H1 (cell line): Measurements from ENCODE around the gene BRIP1. TPM values are rescaled to one million over a fixed set of nuclear protein-coding genes. Genes with fewer than 3 reads are reported as not detected.

ENCODE experiments used
- CTCF ChIA-PET: fragments of 300-600 bp; sonication (Branson Sonifier 250); formaldehyde crosslinking; loops from one replicate; lab custom pipeline; 2021; ENCODE audit not compliant: partially characterized antibody; lab: Charles Lee
- POLR2A ChIA-PET: fragments of 300-600 bp; sonication (Branson Sonifier 250); formaldehyde crosslinking; loops from one replicate; lab custom pipeline; 2021; ENCODE audit warnings: inconsistent platforms; ENCODE audit not compliant: partially characterized antibody; lab: Charles Lee
- DNase-seq, 2 experiments: peaks; one replicate each; pipeline versions ENCODE4 v3.0.0 to v3.0.0-alpha.2; 2010 to 2022; ENCODE audit warnings: low spot score in 2 of 2, low read depth in 1 of 2, mixed read lengths in 1 of 2
- FAIRE-seq: peaks from 2 replicates; lab custom pipeline; 2011; peaks lifted over from hg19 to GRCh38; lab: Jason Lieb, UNC
- H2AFZ ChIP-seq: 2 replicates; pipeline ENCODE4 v1.8.1; 2012; ENCODE audit warnings: low read length, inconsistent platforms
- H2AK5ac ChIP-seq: 2 replicates; pipeline ENCODE4 v1.6.1; 2013; ENCODE audit warnings: low read depth, low read length
- H2BK120ac ChIP-seq: replicated peaks from 2 replicates; pipeline ENCODE3; 2013; ENCODE audit warnings: low read depth, low read length, inconsistent platforms
- H2BK12ac ChIP-seq: 2 replicates; pipeline ENCODE4 v1.6.1; 2013; ENCODE audit warnings: low read depth, low read length
- H2BK15ac ChIP-seq: 2 replicates; pipeline ENCODE4 v1.6.1; 2013; ENCODE audit warnings: low read length
- H2BK20ac ChIP-seq: 2 replicates; pipeline ENCODE4 v1.6.1; 2013; ENCODE audit warnings: low read length
- H2BK5ac ChIP-seq: 2 replicates; pipeline ENCODE4 v1.6.1; 2013; ENCODE audit warnings: low read depth, low read length
- H3K14ac ChIP-seq: 2 replicates; pipeline ENCODE4 v1.6.1; 2013; ENCODE audit warnings: inconsistent platforms; ENCODE audit not compliant: insufficient read length
- H3K18ac ChIP-seq: 2 replicates; pipeline ENCODE4 v1.6.1; 2013; ENCODE audit warnings: low read length; ENCODE audit errors: extremely low read depth
- H3K23ac ChIP-seq: 2 replicates; pipeline ENCODE4 v1.6.1; 2013; ENCODE audit warnings: inconsistent platforms; ENCODE audit not compliant: insufficient read length
- H3K23me2 ChIP-seq: 2 replicates; pipeline ENCODE4 v1.6.1; 2013; ENCODE audit warnings: low read depth, low read length
- H3K27ac ChIP-seq: 2 replicates; pipeline ENCODE4 v1.6.1; 2011; ENCODE audit warnings: low read depth, low read length, inconsistent platforms
- H3K27me3 ChIP-seq, 4 experiments: replicated peaks in 1 of 4; 1 replicate in 1 of 4; 2 replicates in 3 of 4; pipeline versions ENCODE4 v1.6.1 to v1.8.1; 2011 to 2013; ENCODE audit warnings: low read length in 3 of 4, mild to moderate bottlenecking in 3 of 4, inconsistent platforms in 2 of 4, mixed read lengths in 2 of 4, moderate library complexity in 1 of 4; ENCODE audit not compliant: control insufficient read depth in 3 of 4, insufficient read depth in 3 of 4; ENCODE audit errors: extremely low read depth in 1 of 4
- H3K36me3 ChIP-seq, 4 experiments: 2 replicates each; pipeline versions ENCODE4 v1.6.1 to v1.8.1; 2011 to 2013; ENCODE audit warnings: mild to moderate bottlenecking in 4 of 4, low read length in 3 of 4, moderate library complexity in 2 of 4, control low read depth in 1 of 4, inconsistent platforms in 1 of 4; ENCODE audit not compliant: insufficient read depth in 4 of 4, control insufficient read depth in 2 of 4
- H3K4ac ChIP-seq: replicated peaks from 2 replicates; pipeline ENCODE3; 2013; ENCODE audit warnings: low read length, low read depth, mixed read lengths, inconsistent platforms; ENCODE audit not compliant: insufficient read length
- H3K4me1 ChIP-seq, 4 experiments: replicated peaks in 1 of 4; 1 replicate in 1 of 4; 2 replicates in 3 of 4; pipeline versions ENCODE4 v1.6.1 to v1.8.1; 2011 to 2013; ENCODE audit warnings: low read length in 3 of 4, inconsistent platforms in 2 of 4, mixed read lengths in 1 of 4; ENCODE audit not compliant: insufficient read depth in 4 of 4, control insufficient read depth in 3 of 4
- H3K4me2 ChIP-seq, 2 experiments: 2 replicates each; pipeline versions ENCODE4 v1.6.1 to v1.8.1; 2011 to 2013; ENCODE audit warnings: low read depth in 2 of 2, low read length in 2 of 2, control low read depth in 1 of 2, inconsistent platforms in 1 of 2, mild to moderate bottlenecking in 1 of 2; ENCODE audit not compliant: insufficient read depth in 1 of 2
- H3K4me3 ChIP-seq, 4 experiments: fragments of 200-600, 300-600 bp in 1 of 4; sonication (generic), shearing (Covaris generic), sonication (Bioruptor Twin) in 1 of 4; 2 replicates each; pipeline versions ENCODE4 v1.5.1 to v1.8.1; 2011 to 2016; ENCODE audit warnings: low read length in 4 of 4, low read depth in 3 of 4, control low read depth in 2 of 4, inconsistent platforms in 2 of 4, mild to moderate bottlenecking in 2 of 4, mixed read lengths in 1 of 4, moderate library complexity in 1 of 4; ENCODE audit not compliant: insufficient read depth in 2 of 4; ENCODE audit errors: extremely low read depth in 1 of 4
- H3K56ac ChIP-seq: replicated peaks from 2 replicates; pipeline ENCODE3; 2013; ENCODE audit warnings: low read depth, mild to moderate bottlenecking, mixed read lengths, low read length, inconsistent platforms; ENCODE audit not compliant: insufficient read length
- H3K79me1 ChIP-seq: 2 replicates; pipeline ENCODE4 v1.6.1; 2013; ENCODE audit warnings: low read depth, low read length, control low read depth
- H3K79me2 ChIP-seq, 2 experiments: 2 replicates each; pipeline versions ENCODE4 v1.6.1 to v1.8.1; 2012 to 2013; ENCODE audit warnings: low read length in 2 of 2, mild to moderate bottlenecking in 2 of 2, inconsistent platforms in 1 of 2; ENCODE audit not compliant: insufficient read depth in 2 of 2, control insufficient read depth in 1 of 2
- H3K9ac ChIP-seq, 4 experiments: replicated peaks in 1 of 4; 1 replicate in 1 of 4; 2 replicates in 3 of 4; pipeline versions ENCODE4 v1.6.1 to v1.8.1; 2011 to 2013; ENCODE audit warnings: low read depth in 3 of 4, low read length in 3 of 4, control low read depth in 2 of 4, mild to moderate bottlenecking in 2 of 4, moderate library complexity in 2 of 4, inconsistent platforms in 1 of 4; ENCODE audit errors: extremely low read depth in 1 of 4
- H3K9me3 ChIP-seq, 2 experiments: 2 replicates each; pipeline versions ENCODE4 v1.6.1 to v1.8.1; 2012 to 2013; ENCODE audit warnings: mild to moderate bottlenecking in 2 of 2, moderate library complexity in 2 of 2, control low read depth in 1 of 2, inconsistent platforms in 1 of 2, low read depth in 1 of 2, low read length in 1 of 2, mixed read lengths in 1 of 2; ENCODE audit not compliant: insufficient read depth in 2 of 2
- H4K20me1 ChIP-seq, 2 experiments: replicated peaks in 1 of 2; 2 replicates each; pipeline versions ENCODE3 to v1.8.1; 2011 to 2013; ENCODE audit warnings: inconsistent platforms in 2 of 2, low read length in 2 of 2, mild to moderate bottlenecking in 1 of 2; ENCODE audit not compliant: insufficient read depth in 2 of 2, control insufficient read depth in 1 of 2
- H4K5ac ChIP-seq: 2 replicates; pipeline ENCODE4 v1.6.1; 2013; ENCODE audit warnings: low read length, low read depth, mixed read lengths, inconsistent platforms; ENCODE audit not compliant: insufficient read length
- H4K8ac ChIP-seq: 2 replicates; pipeline ENCODE4 v1.8.0; 2013; ENCODE audit warnings: mild to moderate bottlenecking, moderate library complexity, low read length, inconsistent platforms; ENCODE audit not compliant: insufficient read depth; ENCODE audit errors: extremely low read depth
- H4K91ac ChIP-seq: replicated peaks from 2 replicates; pipeline ENCODE3; 2013; ENCODE audit warnings: low read length, mixed read lengths, inconsistent platforms; ENCODE audit not compliant: insufficient read length
- CBX5 ChIP-seq: fragments of 300-800, 300-1000 bp; sonication (generic); IDR thresholded peaks from 2 replicates; pipeline ENCODE4 v1.7.1; 2016; ENCODE audit warnings: antibody characterized with exemption, low read length, low read depth
- CREB1 ChIP-seq: IDR thresholded peaks from 2 replicates; pipeline ENCODE4 v1.6.1; 2012; ENCODE audit warnings: inconsistent platforms
- GABPA ChIP-seq: IDR thresholded peaks from 2 replicates; pipeline ENCODE4 v1.6.1; 2011; ENCODE audit warnings: mild to moderate bottlenecking, low read length, moderate library complexity, borderline replicate concordance; ENCODE audit not compliant: insufficient read depth
- HDAC6 ChIP-seq: IDR thresholded peaks from one replicate; pipeline ENCODE4 v1.7.1; 2012; ENCODE audit warnings: low read depth, mild to moderate bottlenecking, inconsistent platforms, low read length, moderate library complexity
- SUZ12 ChIP-seq: fragments of 200-600 bp; sonication (generic); IDR thresholded peaks from 2 replicates; pipeline ENCODE4 v1.6.1; 2012; ENCODE audit warnings: mild to moderate bottlenecking, inconsistent platforms, low read length, moderate library complexity, mixed read lengths
- polyA plus RNA-seq, 7 experiments: library from polyadenylated mRNA; depleted of rRNA in 3 of 7; stranded (reverse) in 5 of 7; unstranded in 2 of 7; fragments of >200 nt in 5 of 7; fragments of 200-250 nt in 2 of 7; gene quantifications; 1 replicate in 5 of 7; 2 replicates in 1 of 7; 4 replicates in 1 of 7; pipeline versions ENCODE4 v1.2.1 to v1.2.3, GENCODE V29; 2011 to 2013; ENCODE audit warnings: missing spikeins in 2 of 7, mixed read lengths in 2 of 7
- total RNA-seq: library from RNA; stranded (reverse); fragmentation: NEBNext Ultra II Directional; extraction: Animal tissue kit (Norgen Biotek cat#: 25700); gene quantifications from 2 replicates; pipeline ENCODE4 v1.2.1, GENCODE V29; 2021

BRIP1 gene
- total and polyA plus RNA-seq, 2 of the 8 experiments (the other 6 are each of a cell fraction or from before 2014, with no cell fraction given), result 5.8 to 19.2 TPM

DNA sequence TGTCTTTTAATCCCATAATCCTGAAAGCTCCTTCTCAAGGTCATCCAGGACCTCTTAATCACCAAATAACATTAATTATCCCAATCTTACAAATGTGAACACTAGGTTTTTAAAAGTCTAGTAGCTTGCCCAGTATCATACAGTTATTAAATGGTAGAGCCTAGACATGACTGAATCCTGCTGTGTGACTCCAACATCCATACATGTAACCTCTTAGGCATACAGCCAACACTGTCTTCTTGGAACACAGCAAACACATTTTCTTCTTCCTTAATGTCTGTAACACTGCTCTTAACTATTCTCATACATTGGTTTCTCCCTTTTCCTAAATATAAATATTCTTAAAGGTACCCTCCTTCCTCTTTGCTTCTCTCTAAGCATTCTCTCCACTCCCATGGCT, 13.7 kb downstream of the BRIP1 start:
- H2BK15ac ChIP-seq, result no peak overlapping the region
- DNase-seq (no peak), FAIRE-seq (no peak)
- H3K18ac ChIP-seq, result no peak overlapping the region
- H3K56ac ChIP-seq, result no peak overlapping the region
- no peak overlapping the region for H2BK120ac ChIP-seq
- H3K4ac ChIP-seq, result no peak overlapping the region
- no peak overlapping the region for H4K91ac ChIP-seq
- H2AK5ac ChIP-seq, result no peak overlapping the region
- POLR2A ChIA-PET, result interaction anchor here (1.4 kb wide), 1 partner anchor 14 kb away, joined by 3 read pairs; the partner anchor contains the start of gene BRIP1
- no peaks in the 10 kb centered on the region for H3K79me1 ChIP-seq
- H3K36me3 ChIP-seq, result peaks cover 3 to 44% (median 13%) of the 10 kb centered on the region in 4 experiments
- no peak overlapping the region for H3K27ac ChIP-seq
- H3K14ac ChIP-seq, result no peak overlapping the region
- H3K23me2 ChIP-seq, result no peaks in the 10 kb centered on the region
- H4K8ac ChIP-seq, result no peak overlapping the region
- H2BK12ac ChIP-seq, result no peak overlapping the region
- no peak overlapping the region for H3K23ac ChIP-seq
- H3K4me1 ChIP-seq, result no peaks in the 10 kb centered on the region
- H3K9ac ChIP-seq, result peak overlapping the region in 1 of 4 experiments; percentile 49; a peak in 1 of 7 replicates
- H4K5ac ChIP-seq, result no peak overlapping the region
- H4K20me1 ChIP-seq, result peaks cover 0 to 1% of the 10 kb centered on the region in 2 experiments
- no peaks in the 10 kb centered on the region for H3K79me2 ChIP-seq
- no peaks in the 10 kb centered on the region for H3K27me3 ChIP-seq
- no peak overlapping the region for H3K4me3 ChIP-seq
- no peak overlapping the region for H3K4me2 ChIP-seq
- H2BK20ac ChIP-seq, result no peak overlapping the region
- H2AFZ ChIP-seq, result no peak overlapping the region
- CTCF ChIA-PET, result interaction anchor here (1.0 kb wide), 1 partner anchor 16 kb away, joined by 5 read pairs; no protein-coding TSS in a partner anchor
- no peak overlapping the region for H2BK5ac ChIP-seq
- H3K9me3 ChIP-seq, result no peaks in the 10 kb centered on the region
- TF ChIP-seq CREB1 (no peak), SUZ12 (no peak), GABPA (no peak), HDAC6 (no peak), CBX5 (no peak)
